ENCODE results near the gene DGCR8.

DGCR8 gene

DNA sequence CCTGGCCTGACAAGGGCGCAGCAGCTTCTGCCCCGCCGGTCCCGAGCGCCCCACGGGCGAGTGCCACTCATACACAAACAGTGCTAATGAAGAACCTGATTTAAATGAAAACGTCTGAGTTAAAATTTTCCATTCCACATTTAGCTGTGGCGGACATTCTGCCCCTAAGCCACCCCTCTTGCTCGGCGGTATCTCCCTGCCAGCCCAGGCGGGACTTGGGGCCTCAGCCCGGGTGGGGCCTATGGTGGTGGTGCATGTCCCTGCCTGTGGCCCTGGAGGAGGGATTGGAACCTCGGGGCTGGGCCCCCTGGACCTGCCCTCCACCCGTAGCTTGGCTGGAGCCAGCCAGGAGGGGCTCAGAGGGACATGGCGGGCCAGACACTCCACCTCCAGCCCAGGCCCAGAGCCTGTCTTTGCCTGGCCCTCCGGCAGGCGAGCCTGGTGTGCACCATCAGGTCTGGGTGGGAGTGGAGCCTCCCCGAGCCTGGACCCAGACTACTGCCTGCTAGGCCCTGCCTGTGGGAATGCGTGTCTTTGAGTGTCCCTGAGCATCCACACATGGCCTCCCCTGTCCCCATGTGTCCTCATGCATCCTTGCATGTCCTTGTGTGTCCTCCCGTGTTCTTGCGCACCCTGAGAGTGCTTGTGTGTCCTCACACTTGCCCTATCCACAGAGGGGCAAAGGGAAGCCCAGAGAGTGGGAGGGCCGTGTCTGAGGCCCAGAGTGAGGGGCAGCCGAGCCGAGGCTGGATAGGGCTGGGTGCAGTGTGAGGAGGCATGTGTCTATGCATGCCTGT, 56.0 kb downstream of the DGCR8 start:
- no peak for DNase-seq (ENCODE audit: low read depth in 1 of 2, low spot score in 1 of 2)

DNA sequence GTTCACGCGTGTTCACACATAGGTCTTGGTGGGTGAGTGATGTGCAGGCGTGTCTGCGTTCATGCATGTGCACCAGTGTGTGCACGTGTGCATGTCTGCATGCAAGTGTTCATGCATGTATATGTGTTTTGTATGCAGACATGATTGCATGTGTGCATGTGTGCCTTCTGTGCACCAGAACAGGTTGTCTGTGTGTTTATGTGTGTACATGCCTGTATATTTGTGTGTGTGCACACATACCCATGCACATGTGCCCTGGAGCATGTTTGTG, 56.5 kb downstream of the DGCR8 start:
- DNase-seq (ENCODE audit: low read depth in 1 of 2, low spot score in 1 of 2), result no peak

DNA sequence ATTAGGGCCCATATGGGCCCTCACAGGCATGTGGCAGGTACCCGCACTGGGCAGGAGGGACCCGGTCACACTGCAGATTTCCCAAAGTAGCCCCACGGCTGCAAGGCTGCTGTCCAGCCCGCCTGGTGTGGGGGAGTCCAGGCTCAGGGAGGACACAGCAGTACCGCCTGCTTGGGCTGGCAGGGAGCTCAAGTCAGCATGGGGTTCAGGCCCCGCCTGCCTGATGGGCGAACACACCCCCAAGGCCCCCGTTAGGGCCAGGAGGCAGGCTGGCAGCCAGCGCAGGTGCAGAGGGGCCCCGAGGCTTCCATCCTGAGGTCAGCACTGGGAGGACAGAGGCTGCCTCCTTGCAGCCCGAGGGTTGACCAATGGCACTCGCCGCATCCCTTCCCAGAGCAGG, 57.1 kb downstream of the DGCR8 start:
- DNase-seq (ENCODE audit: low read depth in 1 of 2, low spot score in 1 of 2), result no peak

DNA sequence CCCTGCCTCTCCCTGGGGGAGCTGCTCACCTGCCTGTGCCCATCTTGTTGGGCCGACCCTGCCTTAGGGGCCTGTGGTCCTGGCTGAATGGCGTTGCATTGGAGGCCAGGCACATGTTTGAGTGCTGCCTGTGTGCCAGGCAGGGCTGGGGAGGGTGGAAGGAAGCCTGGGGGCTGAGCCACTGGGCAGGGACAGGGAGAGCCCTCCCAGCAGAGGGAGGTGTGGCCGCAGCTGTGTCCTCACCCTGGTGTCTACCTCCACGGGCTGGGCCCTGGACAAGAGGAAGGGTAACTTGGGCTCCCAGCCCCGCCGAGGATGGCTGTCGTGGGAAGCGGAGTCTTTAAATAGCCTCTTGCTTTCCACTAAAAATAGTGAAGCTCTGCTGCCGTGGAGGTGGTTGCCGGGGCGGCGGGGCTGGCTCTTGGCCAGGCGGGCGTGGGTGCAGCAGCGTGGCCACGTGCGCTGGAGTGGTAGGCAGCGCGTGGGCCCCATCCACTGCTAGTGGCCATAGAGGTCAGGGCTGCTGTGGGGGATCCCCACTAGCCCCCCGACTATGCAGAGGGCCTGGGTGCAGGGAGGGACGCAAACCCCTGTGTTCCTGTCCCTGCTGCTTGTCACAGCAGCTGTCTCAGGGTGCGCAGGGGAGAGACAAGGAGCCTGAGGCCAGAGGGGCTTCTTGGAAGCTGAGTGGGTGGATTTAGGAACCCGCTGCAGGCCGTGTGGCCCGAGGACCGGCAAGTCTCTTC, 57.8 kb downstream of the DGCR8 start:
- DNase-seq (ENCODE audit: low read depth in 1 of 2, low spot score in 1 of 2), result no peak

DNA sequence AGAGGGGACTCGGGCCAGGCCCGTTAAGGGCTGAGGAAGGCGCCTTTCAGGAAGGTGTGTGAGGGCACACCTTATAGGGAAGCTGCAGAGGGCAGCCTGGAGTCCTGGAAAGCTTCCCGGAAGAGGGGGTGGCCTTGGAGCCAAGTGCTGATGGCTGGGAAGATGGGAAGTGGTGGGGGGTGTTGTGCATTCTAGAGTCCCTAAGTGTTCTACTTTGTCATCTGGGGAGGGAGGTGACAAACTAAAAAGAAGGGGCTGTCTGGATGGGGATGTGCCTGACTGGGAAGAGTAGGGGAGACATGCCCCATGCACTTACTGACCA, 58.3 kb downstream of the DGCR8 start:
- no peak for DNase-seq (ENCODE audit: low read depth in 1 of 2, low spot score in 1 of 2)

DNA sequence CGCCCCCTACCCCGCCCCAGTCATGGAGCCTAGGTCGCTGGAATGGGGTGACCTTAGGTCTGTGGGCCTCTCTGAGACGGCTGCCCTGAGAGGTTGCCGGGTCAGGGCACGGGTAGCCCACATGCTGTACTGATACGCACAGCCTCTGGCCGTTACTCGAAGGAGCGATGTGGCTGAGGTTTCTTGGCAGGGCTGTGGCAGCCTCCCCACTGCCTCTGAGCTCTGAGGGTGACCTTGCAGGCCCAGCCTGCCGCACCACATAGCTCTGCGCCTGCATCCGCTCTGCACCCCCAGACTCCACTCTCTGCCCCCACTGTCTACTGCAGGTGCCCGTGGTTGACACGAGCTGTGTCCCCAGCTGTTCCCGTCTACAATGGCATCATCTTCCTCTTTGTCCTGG, 58.8 kb downstream of the DGCR8 start:
- no peak for DNase-seq (ENCODE audit: low read depth in 1 of 2, low spot score in 1 of 2)

DNA sequence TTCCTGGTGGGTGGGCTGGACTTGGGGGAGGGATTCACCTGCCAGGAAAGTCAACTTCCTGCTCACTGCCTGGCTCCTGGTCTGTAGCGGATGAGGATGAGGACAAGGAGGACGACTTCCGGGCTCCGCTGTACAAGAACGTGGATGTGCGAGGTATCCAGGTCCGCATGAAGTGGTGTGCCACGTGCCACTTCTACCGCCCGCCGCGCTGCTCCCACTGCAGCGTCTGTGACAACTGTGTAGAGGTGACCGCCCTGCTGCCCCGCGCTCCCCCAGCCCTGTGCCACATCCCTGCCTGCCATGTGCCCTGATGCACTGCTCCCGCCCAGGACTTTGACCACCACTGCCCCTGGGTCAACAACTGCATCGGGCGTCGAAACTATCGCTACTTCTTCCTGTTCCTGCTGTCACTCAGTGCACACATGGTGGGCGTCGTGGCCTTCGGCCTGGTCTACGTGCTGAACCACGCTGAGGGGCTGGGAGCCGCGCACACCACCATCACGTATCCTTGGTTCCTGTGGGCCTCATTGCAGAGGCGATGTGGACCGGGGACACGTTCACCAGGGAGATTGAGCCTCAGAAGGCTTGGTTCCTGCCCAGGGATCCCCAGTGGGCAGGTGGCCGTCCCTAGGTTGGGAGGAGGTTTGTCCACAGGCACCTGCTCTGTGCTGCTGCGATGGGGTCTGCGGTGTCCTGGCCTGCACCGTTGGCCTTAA, 59.5 kb downstream of the DGCR8 start:
- DNase-seq (ENCODE audit: low read depth in 1 of 2, low spot score in 1 of 2), result no peak

DNA sequence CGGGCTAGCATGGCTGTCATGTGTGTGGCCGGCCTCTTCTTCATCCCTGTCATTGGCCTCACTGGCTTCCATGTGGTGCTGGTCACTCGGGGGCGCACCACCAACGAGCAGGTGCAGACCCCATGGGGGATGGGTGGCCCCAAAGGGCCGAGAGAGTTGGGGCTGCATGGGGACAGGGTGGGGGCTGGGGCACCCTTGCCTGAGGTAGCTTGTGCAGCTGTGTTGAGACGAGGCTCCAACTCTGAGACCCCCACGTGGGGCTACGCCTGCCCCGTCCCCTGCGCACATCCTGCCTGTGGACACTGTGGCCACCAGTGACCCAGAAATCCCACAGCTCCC, 60.0 kb downstream of the DGCR8 start:
- DNase-seq (ENCODE audit: low read depth in 1 of 2, low spot score in 1 of 2), result no peak

DNA sequence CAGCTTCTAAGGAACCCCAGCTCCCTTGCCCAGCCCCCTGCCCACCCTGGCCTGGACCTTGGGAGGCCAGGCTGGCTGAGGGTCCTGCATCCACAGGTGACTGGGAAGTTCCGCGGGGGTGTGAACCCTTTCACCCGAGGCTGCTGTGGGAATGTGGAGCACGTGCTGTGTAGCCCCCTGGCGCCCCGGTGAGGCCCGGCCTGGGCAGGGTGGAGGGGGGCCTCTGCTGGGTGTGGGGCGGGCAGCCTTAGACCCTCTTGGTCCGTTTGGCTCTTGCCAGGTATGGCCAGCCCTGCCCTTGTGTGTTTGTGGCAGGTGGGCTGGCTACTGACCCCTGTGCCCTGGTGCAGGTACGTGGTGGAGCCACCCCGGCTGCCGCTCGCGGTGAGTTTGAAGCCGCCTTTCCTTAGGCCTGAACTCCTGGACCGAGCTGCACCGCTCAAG, 60.5 kb downstream of the DGCR8 start:
- no peak for DNase-seq (ENCODE audit: low read depth in 1 of 2, low spot score in 1 of 2)

DNA sequence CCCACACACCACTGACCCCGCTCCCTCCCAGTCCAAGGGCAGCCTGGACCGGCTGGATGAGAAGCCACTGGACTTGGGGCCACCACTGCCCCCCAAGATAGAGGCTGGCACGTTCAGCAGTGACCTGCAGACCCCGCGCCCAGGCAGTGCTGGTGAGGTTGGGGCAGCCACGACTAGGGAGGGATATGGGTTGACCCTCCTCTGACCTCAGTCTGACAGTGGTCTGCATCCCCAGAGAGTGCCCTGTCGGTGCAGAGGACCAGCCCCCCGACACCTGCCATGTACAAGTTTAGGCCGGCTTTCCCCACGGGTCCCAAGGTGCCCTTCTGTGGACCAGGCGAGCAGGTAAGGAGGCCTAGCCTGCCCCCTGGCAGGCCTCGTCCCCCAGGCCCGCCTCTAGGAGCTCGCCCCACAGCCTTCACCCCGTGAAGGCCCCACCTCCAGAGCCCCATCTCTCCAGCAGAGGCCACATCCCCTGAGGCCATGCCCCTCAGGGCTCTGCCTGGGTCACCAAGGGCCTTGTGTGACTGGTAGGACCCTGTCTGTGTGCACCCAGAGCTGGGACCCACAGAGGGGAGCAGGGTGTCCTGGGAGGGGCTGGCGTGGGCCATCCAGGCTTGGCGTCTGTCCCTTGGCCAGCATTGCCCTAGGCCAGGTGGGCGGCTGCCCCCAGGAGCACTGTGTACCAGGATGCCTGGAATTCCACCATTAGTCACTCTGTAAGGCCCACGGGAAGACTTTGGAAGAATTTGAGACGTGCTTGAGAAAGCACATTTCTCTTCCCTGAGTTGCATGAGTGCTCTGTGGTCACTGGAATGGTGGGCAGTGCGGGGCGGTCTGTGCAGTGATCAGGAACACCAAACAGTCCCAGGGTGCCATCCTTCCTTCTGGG, 61.4 kb downstream of the DGCR8 start:
- DNase-seq (ENCODE audit: low read depth in 1 of 2, low spot score in 1 of 2), result no peak

DNA sequence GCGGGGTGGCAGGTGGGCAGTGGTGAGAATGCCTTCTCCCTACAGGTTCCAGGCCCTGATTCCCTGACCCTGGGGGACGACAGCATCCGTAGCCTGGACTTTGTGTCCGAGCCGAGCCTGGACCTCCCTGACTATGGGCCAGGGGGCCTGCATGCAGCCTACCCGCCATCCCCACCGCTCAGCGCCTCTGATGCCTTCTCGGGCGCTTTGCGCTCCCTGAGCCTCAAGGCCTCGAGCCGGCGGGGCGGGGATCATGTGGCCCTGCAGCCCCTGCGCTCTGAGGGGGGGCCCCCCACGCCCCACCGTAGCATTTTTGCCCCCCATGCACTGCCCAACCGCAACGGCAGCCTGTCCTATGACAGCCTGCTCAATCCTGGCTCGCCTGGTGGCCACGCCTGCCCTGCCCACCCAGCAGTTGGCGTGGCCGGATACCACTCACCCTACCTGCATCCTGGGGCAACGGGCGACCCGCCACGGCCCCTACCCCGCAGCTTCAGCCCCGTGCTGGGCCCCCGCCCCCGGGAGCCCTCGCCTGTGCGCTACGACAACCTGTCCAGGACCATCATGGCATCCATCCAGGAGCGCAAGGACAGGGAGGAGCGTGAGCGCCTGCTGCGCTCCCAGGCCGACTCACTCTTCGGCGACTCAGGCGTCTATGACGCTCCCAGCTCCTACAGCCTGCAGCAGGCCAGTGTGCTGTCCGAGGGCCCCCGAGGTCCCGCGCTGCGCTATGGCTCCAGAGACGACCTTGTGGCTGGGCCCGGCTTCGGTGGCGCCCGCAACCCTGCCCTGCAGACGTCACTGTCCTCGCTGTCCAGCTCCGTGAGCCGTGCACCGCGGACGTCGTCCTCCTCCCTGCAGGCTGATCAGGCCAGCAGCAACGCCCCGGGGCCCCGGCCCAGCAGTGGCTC, 62.9 kb downstream of the DGCR8 start:
- no peak for DNase-seq (ENCODE audit: low read depth in 1 of 2, low spot score in 1 of 2)

DNA sequence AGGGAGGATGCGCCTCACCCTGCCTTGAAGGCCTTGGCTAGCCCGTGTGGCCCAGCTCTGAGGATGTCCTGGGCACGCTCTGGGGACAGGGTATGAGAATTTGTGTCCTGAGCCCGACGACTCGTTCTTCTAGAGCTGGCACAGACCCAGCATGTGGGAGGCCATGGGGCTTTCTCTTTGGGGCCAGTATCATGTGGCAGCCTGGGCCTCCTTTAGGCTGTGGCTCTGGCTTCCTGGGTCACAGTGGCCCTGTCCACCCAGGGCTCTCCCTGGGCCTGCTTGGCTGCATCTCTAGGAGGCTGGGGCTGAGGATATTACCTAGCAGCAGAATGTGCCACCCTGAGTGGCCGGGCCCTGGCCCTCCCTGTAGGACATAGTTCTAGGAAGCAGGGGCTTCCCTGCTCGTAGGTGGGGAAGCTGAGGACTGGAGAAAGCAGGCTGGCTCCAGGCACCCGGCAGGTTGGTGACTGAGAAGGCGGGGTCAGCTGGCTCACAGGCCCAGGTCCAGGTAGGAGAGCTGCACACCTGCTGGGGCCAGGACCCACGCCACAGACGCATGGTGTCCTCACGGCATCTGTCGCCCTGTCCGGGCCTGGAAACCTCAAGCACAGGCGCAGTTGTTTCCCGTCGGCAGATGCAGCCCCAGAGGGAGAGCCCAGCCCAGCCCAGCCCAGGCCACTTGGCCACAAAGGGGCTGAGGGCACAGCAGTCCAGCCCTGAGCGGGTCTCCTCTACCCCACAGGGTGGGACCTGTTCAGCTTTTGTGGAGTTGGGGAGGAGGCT, 64.0 kb downstream of the DGCR8 start:
- no peak for DNase-seq (ENCODE audit: low read depth in 1 of 2, low spot score in 1 of 2)

DNA sequence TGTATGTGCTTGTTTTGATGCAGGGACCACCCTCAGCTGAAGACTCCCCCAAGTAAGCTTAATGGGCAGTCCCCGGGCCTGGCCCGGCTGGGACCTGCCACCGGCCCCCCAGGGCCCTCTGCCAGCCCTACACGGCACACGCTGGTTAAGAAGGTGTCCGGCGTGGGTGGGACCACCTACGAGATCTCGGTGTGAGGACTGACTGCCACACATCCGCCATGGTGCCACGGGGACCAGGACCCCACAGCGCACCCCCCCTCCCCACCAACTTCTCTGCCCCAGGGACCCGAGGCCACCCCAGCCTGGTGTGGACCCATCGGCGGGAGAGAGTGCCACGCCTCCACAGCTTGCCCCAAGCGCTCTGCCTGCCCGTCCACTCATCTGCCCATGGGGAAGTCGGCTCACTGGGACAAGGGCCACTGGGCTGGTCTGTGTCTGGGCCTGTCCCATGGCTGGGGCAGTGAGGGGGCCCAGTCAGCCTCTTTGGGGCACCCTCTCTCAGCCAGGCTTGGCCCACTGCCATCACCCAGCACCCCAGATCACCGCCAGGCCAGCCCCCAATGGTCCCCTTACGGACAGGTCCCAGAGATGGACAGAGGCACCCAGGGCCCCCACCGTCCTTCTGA, 65.3 kb downstream of the DGCR8 start:
- no peak for DNase-seq (ENCODE audit: low read depth in 1 of 2, low spot score in 1 of 2)

DNA sequence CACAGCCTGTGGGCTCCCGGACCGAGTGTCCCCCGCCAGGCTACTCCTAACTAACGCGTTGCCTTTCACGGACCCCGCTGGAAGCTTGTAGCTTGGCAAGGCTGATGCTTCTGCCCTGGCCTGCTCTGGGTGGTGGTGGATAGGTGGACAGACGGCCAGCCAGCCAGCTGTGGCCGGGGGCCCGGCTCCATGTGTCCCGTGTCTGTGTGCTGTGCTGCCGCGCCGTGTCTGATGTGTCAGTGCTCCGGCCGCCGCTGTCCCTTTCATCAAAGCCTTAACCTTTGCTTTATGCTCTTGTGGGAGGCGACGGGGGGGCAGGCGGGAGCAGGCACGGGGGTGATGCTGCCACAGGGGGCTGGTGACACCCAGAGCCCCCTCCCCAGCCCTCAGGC, 65.8 kb downstream of the DGCR8 start:
- DNase-seq (ENCODE audit: low read depth in 1 of 2, low spot score in 1 of 2), result no peak

DNA sequence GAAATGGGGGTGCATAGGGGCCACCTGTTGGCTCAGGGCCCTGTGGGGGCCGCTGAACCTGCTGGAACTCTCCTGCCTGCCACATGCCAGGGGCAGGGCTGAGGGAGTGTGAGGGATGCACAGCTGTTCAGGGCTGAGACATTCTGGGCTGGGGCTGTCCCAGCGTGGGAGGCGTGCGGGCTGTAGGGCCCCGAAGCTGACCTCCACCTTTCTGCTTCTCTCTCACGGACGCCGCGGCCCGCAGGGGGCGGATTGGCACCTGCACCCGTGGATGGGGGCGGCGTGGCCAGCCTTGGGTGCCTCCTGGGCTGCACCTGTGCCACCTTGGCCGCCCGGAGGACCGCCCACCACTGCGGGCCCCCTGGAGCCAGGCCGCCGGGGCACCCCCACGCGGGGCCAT, 66.7 kb downstream of the DGCR8 start:
- DNase-seq (ENCODE audit: low read depth in 1 of 2, low spot score in 1 of 2), result no peak

DNA sequence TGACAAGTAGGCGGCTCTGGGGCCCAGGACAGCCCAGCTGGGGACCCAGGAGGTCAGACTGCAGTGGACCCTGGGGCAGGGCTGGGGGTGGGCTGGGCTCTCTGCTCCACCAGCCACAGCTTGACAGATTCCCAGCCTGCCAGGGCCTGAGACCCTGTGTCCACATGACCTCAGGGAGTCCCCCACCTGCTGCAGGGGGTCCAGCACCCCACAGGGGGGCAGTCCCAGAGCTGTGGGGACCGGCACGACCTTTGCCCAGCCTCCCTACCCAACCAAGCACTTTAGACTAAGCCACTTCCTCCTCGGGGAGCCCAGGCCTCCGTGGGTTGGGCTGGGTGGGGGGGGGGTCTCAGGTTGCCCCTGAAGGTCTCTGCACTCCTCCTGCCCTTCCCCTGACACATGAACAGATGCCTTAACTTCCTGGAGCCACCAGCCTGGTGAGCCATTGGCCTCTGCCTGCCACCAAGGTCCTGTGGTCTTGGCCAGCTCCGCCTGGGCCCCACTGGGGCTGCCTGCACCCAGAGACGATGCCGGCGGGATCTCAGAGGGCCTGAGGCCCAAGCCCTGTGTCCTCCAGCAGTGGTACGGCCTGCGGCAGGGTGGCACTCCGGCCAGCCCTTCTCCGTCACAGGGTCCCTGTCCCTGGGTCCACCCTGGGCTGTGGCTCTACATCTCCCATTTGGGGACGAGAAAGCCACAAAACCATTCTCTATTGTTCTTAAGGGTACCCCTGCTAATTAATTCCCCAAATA, 67.4 kb downstream of the DGCR8 start:
- DNase-seq (ENCODE audit: low read depth in 1 of 2, low spot score in 1 of 2), result no peak

DNA sequence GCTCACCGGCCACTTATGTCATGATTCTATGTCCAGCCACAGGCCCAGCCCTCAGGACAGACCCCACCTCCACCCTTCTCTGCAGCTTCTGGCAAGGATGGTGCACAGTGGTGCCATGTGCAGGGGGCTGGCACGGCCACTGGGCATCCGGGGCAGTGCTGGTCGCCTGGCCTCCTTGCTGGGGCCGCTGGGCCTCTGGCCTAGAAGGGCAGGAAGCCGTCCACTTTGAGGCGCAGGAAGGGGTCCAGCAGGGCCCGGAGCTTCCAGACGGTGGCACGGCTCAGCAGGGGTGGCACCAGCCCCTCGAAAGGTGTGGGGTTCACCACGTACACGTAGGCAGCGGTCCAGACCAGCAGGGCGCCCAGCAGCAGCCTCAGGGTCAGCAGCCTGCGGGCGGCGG, 68.4 kb downstream of the DGCR8 start:
- DNase-seq (ENCODE audit: low read depth in 1 of 2, low spot score in 1 of 2), result no peak

All from stimulated activated CD4-positive, alpha-beta T cell treated with anti-CD3 and anti-CD28 coated beads, Interleukin-15, amount 100 ng/mL, for 1 hour (primary cell).